HG03432 (cell line): ENCODE data around the gene HPF1.
"Not testable (repeated sequence)": the region's sequence is repeated elsewhere in the genome, so short reads cannot be mapped to it uniquely, and the experiment has no call there.

Experiments
- ATAC-seq: cut with Tn5 transposase; IDR thresholded peaks from one replicate; pipeline ENCODE4 v1.9.1; 2021; ENCODE audit warnings: mild to moderate bottlenecking, moderate library complexity; ENCODE audit not compliant: unreplicated experiment

HPF1 gene

GRCh38 chr4:169757575-169758184, at the start of gene HPF1:
HPF1 (minus strand) TSS chr4:169757944; CDS start chr4:169757877, 67 bp downstream.
- peak; percentile 95 for ATAC-seq

GRCh38 chr4:169806770-169807169, 49.0 kb upstream of the HPF1 start:
- ATAC-seq, result not testable (repeated sequence)

- no peak for ATAC-seq
Observed at GRCh38 chr4:169803413-169803812, 45.7 kb upstream of the HPF1 start.

GRCh38 chr4:169802873-169803272, 45.1 kb upstream of the HPF1 start:
- ATAC-seq, result no peak

DNA sequence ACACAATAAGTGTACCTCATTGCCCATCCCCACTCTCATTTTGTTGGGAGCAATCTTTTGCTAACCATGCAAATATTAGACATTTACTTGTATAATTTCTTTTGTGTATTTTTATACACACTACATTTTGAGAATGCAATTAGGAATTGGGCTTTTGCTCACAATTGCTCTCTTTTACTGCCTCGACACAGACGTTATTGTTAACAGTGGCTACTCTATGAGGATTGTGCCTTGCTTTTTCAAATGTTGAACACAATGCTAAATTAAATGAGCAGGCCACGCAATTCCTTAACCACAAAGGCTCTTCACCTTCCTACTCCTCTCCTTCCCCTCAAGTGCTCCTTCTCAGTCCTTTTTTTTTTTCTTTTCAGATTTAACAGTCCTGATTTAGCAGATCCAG, 42.8 kb upstream of the HPF1 start:
- no peak for ATAC-seq

GRCh38 chr4:169799260-169799659, 41.5 kb upstream of the HPF1 start:
- no peak for ATAC-seq

GRCh38 chr4:169795585-169795984, 37.8 kb upstream of the HPF1 start:
- no peak for ATAC-seq

GRCh38 chr4:169791527-169792156, 33.9 kb upstream of the HPF1 start:
- ATAC-seq, result no peak

DNA sequence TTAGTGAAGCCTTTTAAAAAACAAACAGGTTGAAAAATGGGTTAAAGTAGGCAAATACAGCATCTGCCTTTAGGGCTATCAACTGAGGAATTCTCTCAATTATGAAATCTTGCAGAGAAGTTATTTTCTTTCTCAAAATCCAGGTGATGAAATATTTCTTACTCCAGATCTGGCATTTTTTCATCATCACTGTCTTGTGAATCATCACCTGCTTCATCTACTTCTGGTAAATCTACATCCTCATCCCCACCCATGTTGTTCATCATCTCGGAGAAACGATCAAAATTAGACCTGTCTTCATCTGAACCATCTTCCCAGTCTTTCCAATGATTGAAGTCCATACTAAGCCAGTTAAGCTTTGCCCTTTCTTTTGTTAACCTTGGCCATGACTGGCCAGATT, 33.3 kb upstream of the HPF1 start:
- ATAC-seq, result no peak

GRCh38 chr4:169774466-169775445, 17.0 kb upstream of the HPF1 start:
- ATAC-seq, result peak; percentile 60

DNA sequence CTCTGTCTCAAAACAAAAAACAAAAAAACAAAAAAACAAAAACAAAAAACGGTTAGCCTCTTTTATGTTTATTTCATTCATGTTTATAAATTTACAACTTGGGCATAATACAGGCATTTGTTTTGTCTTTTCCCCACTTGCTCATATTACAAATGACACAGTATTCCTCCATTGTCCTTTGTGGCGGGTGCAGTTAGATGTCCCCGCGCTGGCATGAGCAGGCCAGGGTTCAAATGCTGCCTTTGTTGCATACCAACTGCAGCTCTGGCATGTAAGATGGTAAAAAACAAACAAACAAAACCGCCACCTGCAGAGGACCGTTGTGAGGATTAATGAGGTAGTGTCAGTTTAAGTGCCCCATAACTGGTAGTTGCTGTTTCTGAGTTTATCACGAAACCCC, 16.1 kb upstream of the HPF1 start:
- no peak for ATAC-seq

DNA sequence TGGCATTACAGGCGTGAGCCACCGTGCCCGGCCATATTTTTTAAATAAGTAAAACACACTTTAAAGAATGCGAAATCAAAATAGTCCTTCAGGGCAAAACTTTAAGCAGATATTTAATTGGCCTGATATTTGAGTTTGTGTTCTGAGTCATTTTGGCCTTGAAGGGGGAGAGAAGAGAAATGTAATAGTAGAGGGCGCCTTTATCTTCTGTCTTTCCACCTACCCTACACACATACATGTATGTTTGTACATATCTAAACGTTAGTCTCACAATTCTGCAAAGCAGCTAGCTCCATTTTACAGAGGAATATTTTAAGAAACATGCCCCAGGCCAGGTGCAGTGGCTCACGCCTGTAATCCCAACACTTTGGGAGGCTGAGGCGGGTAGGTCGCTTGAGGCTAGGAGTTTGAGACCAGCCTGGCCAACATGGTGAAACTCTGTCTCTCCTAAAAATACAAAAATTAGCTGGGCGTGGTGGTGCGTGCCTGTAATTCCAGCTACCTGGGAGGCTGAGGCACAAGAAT, 13.9 kb upstream of the HPF1 start:
- ATAC-seq, result not testable (repeated sequence)

DNA sequence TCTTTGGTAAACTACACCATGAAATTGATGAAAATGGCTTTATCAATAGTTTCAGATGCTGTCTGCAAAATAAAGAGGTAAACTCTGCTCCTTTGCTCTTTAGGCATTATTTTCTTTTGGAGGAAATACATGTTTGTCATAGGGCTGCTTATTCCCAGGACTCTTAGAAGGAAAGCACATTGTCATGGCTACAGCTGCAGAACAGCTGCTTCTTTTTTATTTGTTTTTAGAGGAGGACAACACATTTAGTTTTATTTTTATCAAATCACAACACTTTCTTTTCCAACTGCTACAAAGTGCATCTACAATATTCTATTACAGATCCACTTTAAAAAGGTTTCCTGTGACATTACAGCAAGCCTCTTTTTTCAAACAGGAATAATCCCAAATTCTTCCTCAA, 12.7 kb upstream of the HPF1 start:
- no peak for ATAC-seq

- ATAC-seq, result no peak
Observed at GRCh38 chr4:169768385-169768784, 10.6 kb upstream of the HPF1 start.

DNA sequence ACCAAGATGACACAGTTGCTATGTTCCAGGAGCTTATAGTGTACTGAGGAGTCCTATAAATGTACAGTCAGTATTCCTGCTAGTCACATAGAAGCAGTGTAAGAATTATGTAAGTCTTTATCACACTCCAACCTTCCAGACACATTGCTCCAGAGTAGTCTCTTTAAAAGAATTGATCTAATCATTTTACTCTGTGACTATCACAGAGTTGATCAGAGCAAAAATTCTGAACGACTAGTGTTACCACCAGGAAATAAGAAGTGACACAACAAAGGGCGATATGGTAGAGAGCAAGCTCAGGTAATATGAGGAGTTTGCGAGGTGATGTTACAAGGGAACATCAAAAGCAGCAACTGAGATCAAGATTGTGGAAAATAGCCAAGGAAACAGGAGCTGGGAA, 9.0 kb upstream of the HPF1 start:
- ATAC-seq, result no peak

DNA sequence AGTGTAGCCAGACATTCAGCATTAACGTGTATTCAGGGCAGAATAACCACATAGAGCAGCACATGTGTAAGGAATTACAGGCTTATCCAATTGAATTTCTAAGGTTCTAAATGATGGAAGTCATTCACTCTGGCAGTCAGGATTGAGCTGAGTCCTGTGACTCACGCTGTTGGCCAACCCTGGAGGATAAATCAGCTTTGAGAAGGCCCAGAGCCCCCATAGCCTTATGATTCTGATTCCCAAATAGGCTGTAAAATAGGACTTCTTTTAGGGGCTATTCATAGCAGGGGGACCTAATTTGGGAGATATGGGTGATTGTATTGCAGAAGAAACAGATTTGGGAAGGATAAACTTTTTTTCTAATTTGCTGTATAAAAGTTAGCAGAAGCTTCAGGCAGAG, 8.1 kb upstream of the HPF1 start:
- ATAC-seq, result no peak

DNA sequence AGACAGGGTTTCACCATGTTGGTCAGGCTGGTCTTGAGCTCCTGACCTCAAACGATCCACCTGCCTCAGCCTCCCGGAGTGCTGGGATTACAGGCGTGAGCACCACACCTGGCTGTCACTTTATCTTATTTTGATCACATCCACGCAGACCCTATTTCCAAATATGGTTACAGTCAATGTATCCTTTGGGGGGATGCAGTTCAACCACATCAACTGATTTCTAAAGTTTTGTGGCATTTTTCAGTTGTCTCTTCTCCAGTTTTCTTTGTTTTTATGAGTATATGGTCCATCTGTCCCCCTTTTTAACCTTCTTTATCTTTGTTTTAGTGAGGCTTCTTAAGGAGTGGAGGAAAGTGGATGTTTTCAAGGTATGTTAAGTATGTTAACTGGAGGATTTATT, 4.1 kb upstream of the HPF1 start:
- ATAC-seq, result no peak

DNA sequence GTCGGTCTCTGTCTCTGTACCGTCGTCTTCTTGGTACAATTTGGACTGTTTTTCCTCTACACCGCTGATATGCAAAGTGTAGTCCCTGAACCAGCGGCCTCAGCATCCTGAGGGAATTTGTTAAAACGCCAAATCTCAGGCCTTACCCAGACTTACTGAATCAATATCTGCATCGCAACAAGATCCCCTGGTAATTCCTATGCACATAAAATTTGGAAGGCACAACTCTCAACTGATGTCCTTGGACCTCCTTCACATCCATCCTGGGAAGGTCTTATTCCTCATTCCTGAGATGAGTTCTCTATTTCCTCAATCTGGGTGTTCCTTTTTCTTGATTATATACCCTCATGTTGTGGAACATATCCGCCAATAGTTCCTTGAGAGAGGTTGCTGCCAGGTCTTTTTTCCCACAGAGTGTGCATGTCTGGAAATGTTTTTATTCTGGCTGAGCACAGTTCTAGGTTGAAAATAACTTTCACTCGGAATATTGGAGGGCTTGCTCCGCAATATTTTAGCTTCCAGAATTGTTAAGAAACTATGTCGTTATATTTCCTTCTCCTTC, 738 bp upstream of the HPF1 start:
- ATAC-seq, result no peak

DNA sequence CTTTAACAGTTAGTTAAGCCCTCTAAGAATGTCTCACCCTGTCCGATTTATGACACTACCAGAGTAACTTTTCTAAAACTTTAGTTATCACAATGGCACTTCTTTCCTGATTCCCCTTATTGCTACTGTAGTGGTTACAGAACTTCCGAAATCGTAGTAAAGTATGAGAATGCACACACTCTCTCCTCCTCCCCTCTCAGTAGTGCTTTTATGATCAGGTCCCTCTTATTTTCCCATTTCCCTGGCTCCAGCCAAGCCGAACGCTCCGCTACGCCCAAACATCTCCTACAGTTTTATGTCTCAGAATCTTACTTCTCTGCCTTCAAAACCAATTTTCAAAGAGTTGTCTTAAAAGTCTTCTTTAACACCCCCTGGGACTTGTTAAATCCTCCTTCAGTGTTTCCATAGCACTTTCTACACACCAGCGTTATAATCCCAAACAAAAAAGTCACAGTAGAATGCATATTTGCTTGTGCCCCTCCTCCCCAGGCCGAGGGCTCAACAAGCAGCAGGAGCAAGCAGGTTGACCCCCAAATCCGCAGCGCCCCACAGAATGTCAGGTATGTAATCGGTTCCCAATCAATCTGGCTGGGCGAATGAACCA, 671 bp downstream of the HPF1 start:
- ATAC-seq, result peak; percentile 27

DNA sequence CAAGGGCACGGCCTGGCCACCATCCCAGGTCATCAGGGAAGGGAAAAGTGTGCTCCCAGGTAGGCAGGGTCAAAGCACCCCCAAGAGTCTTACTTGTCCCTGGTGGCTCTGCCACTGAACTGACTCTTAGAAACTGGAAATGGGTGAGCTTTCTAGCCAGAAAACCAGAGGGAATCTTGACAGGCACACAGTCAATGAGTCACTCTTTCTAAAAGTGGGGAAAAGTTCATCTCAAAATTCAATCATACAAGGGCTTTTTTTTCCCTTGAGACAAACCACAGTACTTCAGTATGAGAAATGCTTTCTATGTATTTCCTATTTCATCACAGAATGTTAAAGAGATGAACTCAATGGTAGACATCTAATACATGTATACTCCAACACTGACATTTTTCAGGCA, 12.5 kb downstream of the HPF1 start:
- no peak for ATAC-seq

DNA sequence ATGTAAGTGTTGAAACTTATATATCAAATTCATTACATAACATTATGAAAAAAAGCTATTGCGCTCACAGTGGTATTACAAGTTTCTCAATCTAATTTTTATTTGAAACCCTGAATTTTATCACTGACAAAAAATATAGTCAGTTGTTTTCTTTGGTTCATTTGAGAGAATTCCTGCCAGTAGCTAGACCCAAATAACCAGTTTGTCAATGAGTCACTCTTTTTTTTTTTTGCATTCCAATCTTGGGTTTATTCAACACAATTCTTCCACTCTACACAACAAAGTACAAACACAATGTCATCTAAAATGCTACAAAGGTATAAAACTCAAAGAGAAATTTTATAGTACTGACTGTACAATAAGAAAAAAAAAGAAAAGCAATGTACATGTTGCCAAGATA, 13.1 kb downstream of the HPF1 start:
- ATAC-seq, result no peak
